Activated CD4-positive, alpha-beta T cell treated with anti-CD3 and anti-CD28 coated beads, Interleukin-2, amount 10 ng/mL, durations not matched to agents 7 days and 5 days (primary cell): ENCODE measurements around the gene NVL. TPM values are rescaled to one million over a fixed set of nuclear protein-coding genes. Genes with fewer than 3 reads are reported as not detected.

Experiments
- CTCF ChIA-PET: fragments of 350-600 bp; sonication (Branson Sonifier 250); formaldehyde crosslinking; loops from one replicate; lab custom pipeline; 2021; ENCODE audit warnings: antibody characterized with exemption; lab: Charles Lee
- POLR2A ChIA-PET: fragments of 350-600 bp; sonication (Branson Sonifier 250); formaldehyde crosslinking; loops from one replicate; lab custom pipeline; 2021; ENCODE audit warnings: antibody characterized with exemption; lab: Charles Lee
- DNase-seq: peaks from one replicate; pipeline ENCODE4 v3.0.0-alpha.2; 2020
- H3K27ac Mint-ChIP-seq: one replicate; pipeline ENCODE4 v1.8.0; 2021; ENCODE audit warnings: mild to moderate bottlenecking, moderate library complexity, mixed read lengths
- H3K27me3 Mint-ChIP-seq: one replicate; pipeline ENCODE4 v1.8.0; 2021; ENCODE audit warnings: mixed read lengths
- H3K36me3 Mint-ChIP-seq: one replicate; pipeline ENCODE4 v1.8.0; 2021; ENCODE audit warnings: low read depth, mixed read lengths
- H3K4me1 Mint-ChIP-seq: one replicate; pipeline ENCODE4 v1.8.0; 2021; ENCODE audit warnings: mixed read lengths
- H3K4me3 Mint-ChIP-seq: one replicate; pipeline ENCODE4 v1.8.0; 2021; ENCODE audit warnings: mild to moderate bottlenecking, moderate library complexity, mixed read lengths
- H3K9me3 Mint-ChIP-seq: one replicate; pipeline ENCODE4 v1.8.0; 2021; ENCODE audit warnings: mixed read lengths
- microRNA-seq: library from miRNA; unstranded; fragments of <30 nt; microRNA quantifications from one replicate; pipeline ENCODE4 v1.2.0, GENCODE V29; 2021; ENCODE audit warnings: borderline microRNAs expressed, borderline replicate concordance
- total RNA-seq, 2 experiments: library from RNA; stranded (reverse); gene quantifications; one replicate each; pipeline ENCODE4 v1.2.3, GENCODE V29; 2021

Gene NVL
- total RNA-seq, 2 experiments from 2014 or later, result 41.6 to 43.5 TPM

GRCh38 chr1:224177356-224177999 is 152.5 kb downstream of the NVL start:
- Mint-ChIP-seq H3K36me3 (peaks cover 5% of the 10 kb centered on the region), H3K4me3 (no peak overlapping the region), H3K27me3 (peaks cover 14% of the 10 kb centered on the region), H3K27ac (no peak overlapping the region), H3K4me1 (peaks cover 26% of the 10 kb centered on the region), H3K9me3 (no peaks in the 10 kb centered on the region)
- ChIA-PET POLR2A (no interaction called here), CTCF (interaction anchor here (1.0 to 2.5 kb wide), 4 partner anchors 9 to 180 kb away, joined by 3 to 10 read pairs (median 4); no protein-coding TSS in a partner anchor)
- no peak for DNase-seq

Small RNA genes within 50 kb of the gene (microRNA-seq; reads per million reads assigned to microRNA genes)
- 1.9 reads per million for gene MIR320B2

Other genes with a start within 250 kb of the NVL start
- 10 to 100 TPM; 23.3 to 25.1 TPM for gene FBXO28, start 216.1 kb downstream of the NVL start, total RNA-seq
- gene DEGS1, start 146.9 kb downstream of the NVL start, total RNA-seq, result 10 to 100 TPM; 73.9 to 76.9 TPM
- gene CNIH4, start 26.7 kb upstream of the NVL start, total RNA-seq, result 10 to 100 TPM; 37.0 to 39.5 TPM
- gene WDR26, start 104.6 kb upstream of the NVL start, total RNA-seq, result 10 to 100 TPM; 67.7 to 74.2 TPM